ENCODE measurements around the gene CPTP.

DNA sequence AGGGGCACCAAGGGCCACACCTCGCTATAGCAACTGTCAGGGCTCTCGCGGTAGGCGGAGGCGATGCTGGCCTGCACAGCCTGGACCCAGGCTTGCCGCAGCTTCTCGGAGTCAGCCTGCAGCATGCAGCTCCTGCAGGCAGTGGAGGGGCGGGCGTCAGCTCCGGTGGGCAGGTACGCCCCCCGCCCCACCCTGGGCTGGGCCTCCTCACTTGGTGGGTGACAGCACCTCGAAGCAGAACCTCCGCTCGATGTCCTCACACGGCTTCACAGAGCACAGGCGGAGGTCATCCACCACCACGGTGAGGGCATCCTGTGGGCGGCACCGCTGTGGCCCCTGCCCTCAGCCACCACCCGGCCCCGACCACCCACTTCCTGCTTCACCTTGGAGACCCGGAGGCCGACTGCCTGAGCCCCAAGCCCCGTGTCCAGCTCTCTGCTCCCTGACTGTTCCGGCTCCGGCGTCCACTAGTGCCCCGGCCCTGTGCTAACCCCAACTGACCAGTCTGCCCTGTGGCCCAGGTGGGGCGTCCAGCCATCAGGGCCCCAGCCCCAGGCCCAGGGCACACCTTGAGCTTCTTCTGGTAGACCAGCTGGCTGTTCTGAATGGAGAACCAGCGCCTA, 26.7 kb upstream of the CPTP start:
- TF ChIP-seq, protein P1, sequence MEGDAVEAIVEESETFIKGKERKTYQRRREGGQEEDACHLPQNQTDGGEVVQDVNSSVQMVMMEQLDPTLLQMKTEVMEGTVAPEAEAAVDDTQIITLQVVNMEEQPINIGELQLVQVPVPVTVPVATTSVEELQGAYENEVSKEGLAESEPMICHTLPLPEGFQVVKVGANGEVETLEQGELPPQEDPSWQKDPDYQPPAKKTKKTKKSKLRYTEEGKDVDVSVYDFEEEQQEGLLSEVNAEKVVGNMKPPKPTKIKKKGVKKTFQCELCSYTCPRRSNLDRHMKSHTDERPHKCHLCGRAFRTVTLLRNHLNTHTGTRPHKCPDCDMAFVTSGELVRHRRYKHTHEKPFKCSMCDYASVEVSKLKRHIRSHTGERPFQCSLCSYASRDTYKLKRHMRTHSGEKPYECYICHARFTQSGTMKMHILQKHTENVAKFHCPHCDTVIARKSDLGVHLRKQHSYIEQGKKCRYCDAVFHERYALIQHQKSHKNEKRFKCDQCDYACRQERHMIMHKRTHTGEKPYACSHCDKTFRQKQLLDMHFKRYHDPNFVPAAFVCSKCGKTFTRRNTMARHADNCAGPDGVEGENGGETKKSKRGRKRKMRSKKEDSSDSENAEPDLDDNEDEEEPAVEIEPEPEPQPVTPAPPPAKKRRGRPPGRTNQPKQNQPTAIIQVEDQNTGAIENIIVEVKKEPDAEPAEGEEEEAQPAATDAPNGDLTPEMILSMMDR (IDR thresholded peaks at IDR 0.05), result no peak
- no peak for TF ChIP-seq EZH2phosphoT487 (IDR thresholded peaks at IDR 0.05)
- TF ChIP-seq EZH2 (IDR thresholded peaks at IDR 0.05), result no peak

All from neural progenitor cell (in vitro differentiated cells).